Thymus (tissue), 14 donors: ENCODE measurements around the gene GBA2. TPM values are rescaled to one million over a fixed set of nuclear protein-coding genes. Genes with fewer than 3 reads are reported as not detected.

Experiments used
- DNase-seq, 9 donors: peaks; one replicate each; pipeline ENCODE4 v3.0.0-alpha.2; 2013; ENCODE audit warnings: low spot score in 9 of 9, low read depth in 6 of 9, missing footprints in 1 of 9
- H3K27ac ChIP-seq, 2 donors: one replicate each; pipeline ENCODE4 v1.5.1; 2013; ENCODE audit warnings: control low read depth in 1 of 2, low read depth in 1 of 2, low read length in 1 of 2, mild to moderate bottlenecking in 1 of 2, moderate library complexity in 1 of 2
- H3K27me3 ChIP-seq, 2 donors: one replicate each; pipeline ENCODE4 v1.5.1; 2013; ENCODE audit warnings: low read length in 1 of 2; ENCODE audit not compliant: control insufficient read depth in 2 of 2, insufficient read depth in 1 of 2
- H3K36me3 ChIP-seq, 2 donors: one replicate each; pipeline ENCODE4 v1.5.1; 2013; ENCODE audit warnings: low read length in 1 of 2, mild to moderate bottlenecking in 1 of 2, moderate library complexity in 1 of 2; ENCODE audit not compliant: control insufficient read depth in 2 of 2, insufficient read depth in 2 of 2
- H3K4me1 ChIP-seq, 2 donors: one replicate each; pipeline ENCODE4 v1.5.1; 2013; ENCODE audit warnings: low read length in 2 of 2; ENCODE audit not compliant: control insufficient read depth in 2 of 2, insufficient read depth in 2 of 2
- H3K4me3 ChIP-seq, 2 donors: one replicate each; pipeline ENCODE4 v1.5.1; 2013; ENCODE audit warnings: low read length in 2 of 2, control low read depth in 1 of 2, mild to moderate bottlenecking in 1 of 2
- H3K9me3 ChIP-seq, 2 donors: one replicate each; pipeline ENCODE4 v1.5.1; 2013; ENCODE audit warnings: low read length in 1 of 2, mild to moderate bottlenecking in 1 of 2; ENCODE audit not compliant: control insufficient read depth in 2 of 2, insufficient read depth in 1 of 2
- WGBS: extraction: QIAGEN DNeasy Blood & Tissue Kit; methylation state at CpG from one replicate; pipeline ENCODE4 v1.1.7; 2013; 5-methylcytosine and 5-hydroxymethylcytosine counted together
- long read RNA-seq, 10 donors: transcript quantifications; one replicate each; lab custom pipeline, GENCODE V29; 2026
- polyA plus RNA-seq: library from polyadenylated mRNA; stranded (reverse); fragments of 200-250 nt; gene quantifications from one replicate; pipeline ENCODE4 v1.2.3, GENCODE V29; 2013
- total RNA-seq: library from RNA; stranded (reverse); fragments of 120-200 nt; gene quantifications from one replicate; pipeline ENCODE4 v1.2.4, GENCODE V29; 2013
- donor health status: healthy.

The GBA2 gene
- 21.7 TPM for total RNA-seq
- 36.9 TPM for polyA plus RNA-seq
- long read RNA-seq, donor 1, partial matches to known transcripts = 0 of 1 reads
- long read RNA-seq, donor 1, other reads (novel, unspliced or antisense) = 0 of 1 reads
- long read RNA-seq, donor 2 = 0 reads
- long read RNA-seq, donor 3, transcript GBA2-208 (3 exons, 836 nt) = major isoform, 5 of 15 reads
- long read RNA-seq, donor 3, partial matches to known transcripts = 5 of 15 reads
- long read RNA-seq, donor 3, other reads (novel, unspliced or antisense) = 0 of 15 reads
- long read RNA-seq, donor 4, partial matches to known transcripts = 0 of 1 reads
- long read RNA-seq, donor 4, other reads (novel, unspliced or antisense) = 0 of 1 reads
- long read RNA-seq, donor 5, transcript GBA2-208 (3 exons, 836 nt) = major isoform, 6 of 7 reads
- long read RNA-seq, donor 5, partial matches to known transcripts = 0 of 7 reads
- long read RNA-seq, donor 5, other reads (novel, unspliced or antisense) = 0 of 7 reads
- long read RNA-seq, donor 6, partial matches to known transcripts = 0 of 4 reads
- long read RNA-seq, donor 6, other reads (novel, unspliced or antisense) = 0 of 4 reads
- long read RNA-seq, donor 7, partial matches to known transcripts = 5 of 8 reads
- long read RNA-seq, donor 7, other reads (novel, unspliced or antisense) = 0 of 8 reads
- long read RNA-seq, donor 8, partial matches to known transcripts = 0 of 2 reads
- long read RNA-seq, donor 8, other reads (novel, unspliced or antisense) = 0 of 2 reads
- long read RNA-seq, donor 9, partial matches to known transcripts = 0 of 3 reads
- long read RNA-seq, donor 9, other reads (novel, unspliced or antisense) = 0 of 3 reads
- long read RNA-seq, donor 10, partial matches to known transcripts = 0 of 14 reads
- long read RNA-seq, donor 10, other reads (novel, unspliced or antisense) = 13 of 14 reads

DNA sequence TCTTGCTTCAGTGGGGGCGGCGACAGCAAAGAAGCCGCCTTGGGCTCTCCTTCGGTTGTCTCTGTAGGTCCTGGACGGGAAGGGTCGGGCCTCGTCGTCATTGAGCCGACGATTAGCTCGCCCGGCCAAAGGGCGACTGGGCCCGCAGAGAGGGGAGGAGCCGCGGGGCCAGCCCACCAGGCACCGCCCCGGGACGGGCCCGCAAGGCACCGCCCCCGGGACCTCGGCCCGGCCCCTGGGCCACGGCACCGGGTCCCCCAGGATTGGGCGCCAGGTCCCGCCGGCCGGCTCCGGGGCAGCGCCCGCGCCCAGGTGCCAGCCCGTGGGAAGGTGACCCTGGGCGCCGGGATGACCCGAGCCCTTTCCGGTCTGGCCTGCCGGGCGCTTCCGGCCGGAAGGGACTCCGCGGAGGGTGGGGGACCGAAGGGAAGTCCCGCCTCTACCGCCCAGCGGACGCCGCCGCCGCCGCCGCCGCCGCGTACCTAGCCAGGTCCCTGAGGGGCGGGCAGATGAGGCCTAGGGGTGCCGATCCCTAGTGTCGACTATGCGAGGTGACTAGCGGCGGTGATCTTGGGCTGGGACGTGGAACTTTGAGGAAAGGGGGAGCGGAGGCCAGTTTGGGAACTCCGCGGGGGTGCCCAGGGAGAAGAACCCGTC is at the start of gene GBA2, which contains the start of gene RGP1:
Gene GBA2 (minus strand): TSS at position 371 of the 657 bp plus-strand sequence. CDS start 524 bp downstream, outside the sequence.
Gene RGP1 (plus strand): TSS at position 430 of the 657 bp plus-strand sequence. CDS start 469 bp downstream, outside the sequence.
- Histone ChIP-seq H3K4me3 (peak within 1 kb of the TSS; percentile 81 to 88), H3K4me1 (peaks cover 25 to 34% of the 10 kb centered on the region in 2 donors), H3K36me3 (peaks cover 37 to 42% of the 10 kb centered on the region in 2 donors), H3K27ac (peak within 1 kb of the TSS; percentile 62 to 89), H3K9me3 (no peaks in the 10 kb centered on the region), H3K27me3 (no peaks in the 10 kb centered on the region)
- DNase-seq = peak in 5 of 9 donors; percentile 42 to 76 (median 56)
- WGBS = under 1% methylated on average over 69 of the region's 69 CpGs

DNA sequence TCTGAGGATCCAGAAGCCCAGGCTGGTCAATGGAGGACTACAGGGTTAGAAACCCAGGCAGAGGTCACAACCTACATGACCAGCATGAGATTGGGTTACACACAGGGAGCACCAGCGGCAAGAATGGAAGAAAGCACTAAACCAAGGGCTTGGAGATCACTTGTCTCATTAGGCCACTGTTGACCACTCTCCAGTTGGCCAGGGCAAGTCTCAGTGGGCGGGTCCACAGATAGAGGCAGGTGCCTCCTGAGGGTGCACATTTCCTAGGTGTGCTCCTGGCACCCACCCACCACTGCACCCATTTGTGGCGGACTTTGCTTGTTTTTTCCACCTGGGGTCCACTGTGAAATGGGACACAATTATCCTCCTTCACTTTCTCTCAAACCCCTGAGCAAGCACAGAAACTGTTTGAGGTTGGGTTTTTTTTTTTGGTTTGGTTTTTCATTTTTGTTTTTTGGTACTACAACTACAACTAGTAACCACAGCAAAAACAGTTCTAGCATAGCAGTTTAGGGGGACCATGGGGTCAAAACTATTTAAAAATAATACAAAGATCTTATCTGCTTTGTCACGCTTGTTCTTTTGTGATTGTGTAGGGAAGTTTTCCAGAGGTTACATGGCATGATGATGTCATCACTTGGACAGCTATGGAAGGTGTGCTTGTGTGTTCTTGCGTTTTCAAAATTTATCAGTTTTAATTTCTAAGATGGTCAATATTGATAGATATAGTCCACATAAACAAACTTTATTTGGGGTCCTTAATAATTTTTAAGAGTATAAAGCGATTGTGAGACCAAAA is 48.5 kb upstream of the GBA2 start:
- no peak for DNase-seq
- 97% methylated on average over 6 of the region's 6 CpGs for WGBS
- Histone ChIP-seq H3K27me3 (no peaks in the 10 kb centered on the region), H3K4me3 (no peak overlapping the region), H3K27ac (no peak overlapping the region), H3K36me3 (peaks cover 3 to 18% of the 10 kb centered on the region in 2 donors), H3K9me3 (no peaks in the 10 kb centered on the region), H3K4me1 (peaks cover 0 to 2% of the 10 kb centered on the region in 2 donors)

DNA sequence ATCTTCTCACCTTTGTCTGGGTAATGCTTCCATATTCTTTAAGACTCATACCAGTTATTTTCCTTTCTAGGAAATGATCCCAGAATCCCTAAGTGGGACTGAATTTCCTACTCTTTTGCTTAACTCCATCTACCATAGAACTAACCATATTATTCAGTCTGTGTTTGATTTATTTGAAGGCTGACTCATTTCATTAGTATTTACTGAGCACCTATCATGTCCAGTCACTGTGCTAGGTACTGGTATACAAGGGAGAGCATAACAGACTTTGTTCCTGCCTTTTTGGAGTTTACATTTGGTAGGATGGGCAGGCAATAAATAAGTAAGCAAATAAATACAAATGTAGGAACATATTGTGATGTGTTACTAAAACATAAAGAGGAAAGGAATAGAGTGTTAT is 46.7 kb upstream of the GBA2 start:
- peaks cover 3 to 16% of the 10 kb centered on the region in 2 donors for H3K36me3 ChIP-seq
- no peaks in the 10 kb centered on the region for H3K9me3 ChIP-seq
- peaks cover 0 to 8% of the 10 kb centered on the region in 2 donors for H3K27me3 ChIP-seq
- H3K4me1 ChIP-seq = peaks cover 0 to 2% of the 10 kb centered on the region in 2 donors
- no peak for DNase-seq
- H3K4me3 ChIP-seq = no peak overlapping the region
- no peak overlapping the region for H3K27ac ChIP-seq

- H3K4me1 ChIP-seq = peaks cover 0 to 6% of the 10 kb centered on the region in 2 donors
- H3K27ac ChIP-seq = no peak overlapping the region
- no peak for DNase-seq
- no peaks in the 10 kb centered on the region for H3K9me3 ChIP-seq
- WGBS = 99% methylated on average over 2 of the region's 2 CpGs
- no peak overlapping the region for H3K4me3 ChIP-seq
- peaks cover 0 to 9% of the 10 kb centered on the region in 2 donors for H3K36me3 ChIP-seq
- H3K27me3 ChIP-seq = peaks cover 0 to 12% of the 10 kb centered on the region in 2 donors
These were observed 44.4 kb upstream of the GBA2 start for GRCh38 chr9:35793461-35793860.

DNA sequence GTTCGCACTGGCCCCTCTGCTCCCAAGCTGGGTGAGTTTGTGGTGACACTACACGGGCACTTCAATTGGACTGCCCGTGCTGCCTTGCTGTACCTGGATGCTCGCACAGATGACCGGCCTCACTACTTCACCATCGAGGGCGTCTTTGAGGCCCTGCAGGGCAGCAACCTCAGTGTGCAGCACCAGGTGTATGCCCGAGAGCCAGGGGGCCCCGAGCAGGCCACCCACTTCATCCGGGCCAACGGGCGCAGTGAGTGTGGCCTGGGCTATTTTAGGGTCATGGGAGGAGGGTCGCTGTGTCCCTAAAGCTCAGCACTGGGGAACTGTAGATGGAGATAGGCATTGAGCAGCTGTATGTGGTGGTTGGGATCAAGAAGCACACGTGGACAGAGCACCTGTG is 43.8 kb upstream of the GBA2 start:
- DNase-seq = no peak
- H3K27me3 ChIP-seq = peaks cover 0 to 12% of the 10 kb centered on the region in 2 donors
- no peak overlapping the region for H3K27ac ChIP-seq
- 97% methylated on average over 14 of the region's 14 CpGs for WGBS
- H3K36me3 ChIP-seq = peaks cover 0 to 9% of the 10 kb centered on the region in 2 donors
- no peaks in the 10 kb centered on the region for H3K9me3 ChIP-seq
- H3K4me3 ChIP-seq = no peak overlapping the region
- H3K4me1 ChIP-seq = peaks cover 0 to 6% of the 10 kb centered on the region in 2 donors

DNA sequence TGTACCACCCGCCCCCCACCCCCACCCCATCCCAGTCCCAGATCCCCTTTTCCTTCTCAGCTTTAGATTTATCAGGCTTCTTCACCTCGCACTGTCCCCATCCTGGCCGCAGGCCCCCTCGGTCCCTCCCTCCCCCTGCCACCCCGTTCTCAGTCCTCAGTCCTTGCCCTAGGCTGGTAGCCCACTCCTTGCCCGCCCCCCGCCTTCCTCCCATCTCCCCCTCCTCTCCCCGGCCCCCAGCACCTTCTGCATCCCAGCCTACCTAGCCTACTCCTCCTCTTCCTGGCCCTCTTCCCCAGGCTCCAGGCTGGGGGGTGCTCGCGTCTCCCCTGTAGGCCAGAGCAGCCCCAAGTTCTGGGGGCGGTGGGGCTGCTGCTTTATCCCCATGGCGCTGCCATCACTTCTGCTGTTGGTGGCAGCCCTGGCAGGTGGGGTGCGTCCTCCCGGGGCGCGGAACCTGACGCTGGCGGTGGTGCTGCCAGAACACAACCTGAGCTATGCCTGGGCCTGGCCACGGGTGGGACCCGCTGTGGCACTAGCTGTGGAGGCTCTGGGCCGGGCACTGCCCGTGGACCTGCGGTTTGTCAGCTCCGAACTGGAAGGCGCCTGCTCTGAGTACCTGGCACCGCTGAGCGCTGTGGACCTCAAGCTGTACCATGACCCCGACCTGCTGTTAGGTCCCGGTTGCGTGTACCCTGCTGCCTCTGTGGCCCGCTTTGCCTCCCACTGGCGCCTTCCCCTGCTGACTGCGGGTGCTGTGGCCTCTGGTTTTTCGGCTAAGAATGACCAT is 43.2 kb upstream of the GBA2 start:
- no peak overlapping the region for H3K27ac ChIP-seq
- H3K27me3 ChIP-seq = peaks cover 0 to 12% of the 10 kb centered on the region in 2 donors
- no peaks in the 10 kb centered on the region for H3K9me3 ChIP-seq
- no peak for DNase-seq
- no peak overlapping the region for H3K4me3 ChIP-seq
- H3K36me3 ChIP-seq = peaks cover 0 to 9% of the 10 kb centered on the region in 2 donors
- 97% methylated on average over 34 of the region's 34 CpGs for WGBS
- peaks cover 0 to 6% of the 10 kb centered on the region in 2 donors for H3K4me1 ChIP-seq

DNA sequence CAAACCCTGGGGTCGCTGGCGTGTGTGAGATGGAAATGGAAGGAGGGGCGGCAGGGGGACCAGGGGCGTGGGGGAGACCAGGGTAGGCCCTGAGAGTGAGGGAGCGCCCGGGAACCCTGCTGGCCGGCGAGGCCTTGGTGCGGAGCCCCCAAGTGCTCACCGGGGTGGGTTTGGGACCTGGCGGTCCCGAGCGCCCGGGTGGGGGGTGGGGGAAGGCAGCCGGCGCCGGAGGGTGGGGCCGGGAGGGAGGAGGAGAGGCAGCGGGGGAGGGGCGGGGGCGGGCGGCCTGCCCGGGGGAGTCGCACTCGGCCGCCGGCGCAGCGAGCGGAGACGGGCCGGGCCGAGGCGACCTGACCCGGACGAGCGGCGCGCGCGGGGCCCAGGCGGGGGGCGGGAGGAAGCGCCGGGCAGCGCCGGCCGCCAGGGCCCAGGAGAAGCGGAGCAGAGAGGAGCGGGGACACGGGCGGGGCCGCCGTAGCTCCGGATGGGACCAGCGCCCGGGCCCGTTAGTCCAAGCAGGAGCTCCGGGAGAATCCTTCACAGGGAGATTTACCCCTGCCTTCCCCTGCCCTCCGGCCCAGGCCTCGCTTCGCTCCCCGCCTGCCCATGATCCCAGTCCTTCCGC is 42.4 kb upstream of the GBA2 start, which contains the start of gene NPR2:
Gene NPR2 (plus strand): TSS at position 295 of the 625 bp plus-strand sequence. CDS start 818 bp downstream, outside the sequence.
- H3K9me3 ChIP-seq = no peaks in the 10 kb centered on the region
- no peak for DNase-seq
- no peak within 1 kb of the TSS for H3K4me3 ChIP-seq
- H3K27me3 ChIP-seq = peaks cover 0 to 12% of the 10 kb centered on the region in 2 donors
- H3K36me3 ChIP-seq = peaks cover 0 to 9% of the 10 kb centered on the region in 2 donors
- peaks cover 0 to 6% of the 10 kb centered on the region in 2 donors for H3K4me1 ChIP-seq
- no peak within 1 kb of the TSS for H3K27ac ChIP-seq
- 64% methylated on average over 64 of the region's 64 CpGs for WGBS
